Measurements from ENCODE around the gene FXR2. TPM values are rescaled to one million over a fixed set of nuclear protein-coding genes. Genes with fewer than 3 reads are reported as not detected.

FXR2 gene
- total and polyA plus RNA-seq, 9 of the 15 experiments (the other 6 are each of a cell fraction or from before 2014, with no cell fraction given), result 2.0 to 49.3 (median 24.5) TPM

GRCh38 chr17:7579001-7579833 is 35.5 kb downstream of the FXR2 start, which contains the start of gene CD68 (continued):
- TF ChIP-seq RREB1 (CRISPR knock-in tag; IDR thresholded peaks at IDR 0.05) (no peak), ZNF449 (CRISPR knock-in tag; IDR thresholded peaks at IDR 0.05) (no peak), RNF2 (IDR thresholded peaks at IDR 0.05) (0 out of 2 replicates have a peak, but pooled peaks have one; percentile 18), ATF4 (CRISPR knock-in tag; IDR thresholded peaks at IDR 0.05) (no peak), ZNF668 (CRISPR knock-in tag; IDR thresholded peaks at IDR 0.05) (no peak), MAFG (tag; conservative IDR thresholded peaks at IDR 0.05) (no peak), TGIF2 (CRISPR knock-in tag; IDR thresholded peaks at IDR 0.05) (no peak), CHD2 (IDR thresholded peaks at IDR 0.05; ENCODE audit: low read depth, low read length) (peak; percentile 48), PRPF4 (IDR thresholded peaks at IDR 0.05; ENCODE audit: insufficient read depth, low read depth, low read length, poor library complexity, severe bottlenecking) (no peak), HINFP (tag; conservative IDR thresholded peaks at IDR 0.05; ENCODE audit: low read depth) (no peak), ZNF134 (CRISPR knock-in tag; conservative IDR thresholded peaks at IDR 0.05) (0 out of 2 replicates have a peak, but pooled peaks have one; percentile 26)
- TF ChIP-seq, protein P1, sequence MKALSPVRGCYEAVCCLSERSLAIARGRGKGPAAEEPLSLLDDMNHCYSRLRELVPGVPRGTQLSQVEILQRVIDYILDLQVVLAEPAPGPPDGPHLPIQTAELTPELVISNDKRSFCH (CRISPR knock-in tag; IDR thresholded peaks at IDR 0.05), result no peak
- TF ChIP-seq, protein P1 (tag; IDR thresholded peaks at IDR 0.05), result no peak
- TF ChIP-seq, protein P2, sequence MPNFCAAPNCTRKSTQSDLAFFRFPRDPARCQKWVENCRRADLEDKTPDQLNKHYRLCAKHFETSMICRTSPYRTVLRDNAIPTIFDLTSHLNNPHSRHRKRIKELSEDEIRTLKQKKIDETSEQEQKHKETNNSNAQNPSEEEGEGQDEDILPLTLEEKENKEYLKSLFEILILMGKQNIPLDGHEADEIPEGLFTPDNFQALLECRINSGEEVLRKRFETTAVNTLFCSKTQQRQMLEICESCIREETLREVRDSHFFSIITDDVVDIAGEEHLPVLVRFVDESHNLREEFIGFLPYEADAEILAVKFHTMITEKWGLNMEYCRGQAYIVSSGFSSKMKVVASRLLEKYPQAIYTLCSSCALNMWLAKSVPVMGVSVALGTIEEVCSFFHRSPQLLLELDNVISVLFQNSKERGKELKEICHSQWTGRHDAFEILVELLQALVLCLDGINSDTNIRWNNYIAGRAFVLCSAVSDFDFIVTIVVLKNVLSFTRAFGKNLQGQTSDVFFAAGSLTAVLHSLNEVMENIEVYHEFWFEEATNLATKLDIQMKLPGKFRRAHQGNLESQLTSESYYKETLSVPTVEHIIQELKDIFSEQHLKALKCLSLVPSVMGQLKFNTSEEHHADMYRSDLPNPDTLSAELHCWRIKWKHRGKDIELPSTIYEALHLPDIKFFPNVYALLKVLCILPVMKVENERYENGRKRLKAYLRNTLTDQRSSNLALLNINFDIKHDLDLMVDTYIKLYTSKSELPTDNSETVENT (CRISPR knock-in tag; IDR thresholded peaks at IDR 0.05), result no peak

Measured in K562 (cell line).